NT2/D1 (cell line): ENCODE results near the gene PGAP2.

ENCODE experiments used
- SUZ12 ChIP-seq: IDR thresholded peaks from 2 replicates; pipeline ENCODE4 v1.6.1; 2011; ENCODE audit not compliant: insufficient read length, insufficient read depth; ENCODE audit errors: extremely low read depth
- YY1 ChIP-seq: IDR thresholded peaks from 2 replicates; pipeline ENCODE4 v1.6.1; 2011; ENCODE audit not compliant: insufficient read length, insufficient read depth

- TF ChIP-seq SUZ12, result no peak
- no peak for TF ChIP-seq YY1
Observed at GRCh38 chr11:3849297-3849874, 41.0 kb downstream of the PGAP2 start.
